IPS-20b (cell line): Measurements from ENCODE around the gene SLC39A9.
"Not testable (repeated sequence)": the region's sequence is repeated elsewhere in the genome, so short reads cannot be mapped to it uniquely, and the experiment has no call there.

Experiments used
- H3K27ac ChIP-seq: one replicate; pipeline ENCODE4 v1.5.1; 2013; ENCODE audit warnings: low read length
- H3K27me3 ChIP-seq: 2 replicates; pipeline ENCODE4 v1.6.1; 2013; ENCODE audit warnings: mild to moderate bottlenecking, low read length, inconsistent platforms; ENCODE audit not compliant: insufficient read depth
- H3K36me3 ChIP-seq: 2 replicates; pipeline ENCODE4 v1.6.1; 2013; ENCODE audit warnings: low read depth, mild to moderate bottlenecking, inconsistent platforms, low read length, moderate library complexity; ENCODE audit not compliant: insufficient read depth
- H3K4me1 ChIP-seq: 2 replicates; pipeline ENCODE4 v1.6.1; 2013; ENCODE audit warnings: mild to moderate bottlenecking, control low read depth, inconsistent platforms, low read length, moderate library complexity; ENCODE audit not compliant: insufficient read depth
- H3K4me3 ChIP-seq: 2 replicates; pipeline ENCODE4 v1.5.1; 2013; ENCODE audit warnings: mild to moderate bottlenecking, low read length, inconsistent platforms
- H3K9ac ChIP-seq: 2 replicates; pipeline ENCODE4 v1.6.1; 2013; ENCODE audit warnings: low read depth, mild to moderate bottlenecking, inconsistent platforms, low read length, moderate library complexity
- H3K9me3 ChIP-seq: 2 replicates; pipeline ENCODE4 v1.6.1; 2013; ENCODE audit warnings: mild to moderate bottlenecking, low read depth, low read length, inconsistent platforms; ENCODE audit not compliant: insufficient read depth

Gene SLC39A9

DNA sequence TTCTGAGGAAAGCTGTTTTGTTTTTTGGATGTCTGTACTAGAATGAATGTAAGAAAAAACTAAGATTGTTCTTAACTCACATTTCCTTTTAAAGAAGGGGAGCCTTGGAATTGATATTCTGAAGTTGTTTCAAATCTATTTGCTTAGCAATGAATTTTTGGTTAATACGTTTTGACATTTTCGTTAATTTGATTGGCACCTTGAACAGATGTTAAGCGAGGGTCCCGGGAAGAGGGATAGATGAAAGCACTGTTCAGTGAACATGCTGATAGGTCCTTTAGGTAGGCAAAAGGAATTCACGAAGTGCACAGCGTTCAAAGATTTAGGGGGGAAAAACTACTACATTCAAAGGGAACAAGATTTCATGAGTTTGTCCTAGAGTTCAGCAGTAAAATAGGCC lies 1.7 kb downstream of the SLC39A9 start:
- peak overlapping the region; percentile 95 for H3K4me3 ChIP-seq
- H3K9me3 ChIP-seq = no peaks in the 10 kb centered on the region
- no peaks in the 10 kb centered on the region for H3K27me3 ChIP-seq
- no peak overlapping the region for H3K27ac ChIP-seq
- peaks cover 15% of the 10 kb centered on the region for H3K36me3 ChIP-seq
- H3K4me1 ChIP-seq = 0 out of 2 replicates have a peak, but pooled peaks cover 3% of the 10 kb centered on the region
- H3K9ac ChIP-seq = peak overlapping the region; percentile 98; the same call in 1 of the 2 replicates

GRCh38 chr14:69401841-69402240 lies 3.3 kb downstream of the SLC39A9 start:
- H3K4me3 ChIP-seq = 0 out of 2 replicates have a peak overlapping the region, but pooled peaks have one; percentile 95

DNA sequence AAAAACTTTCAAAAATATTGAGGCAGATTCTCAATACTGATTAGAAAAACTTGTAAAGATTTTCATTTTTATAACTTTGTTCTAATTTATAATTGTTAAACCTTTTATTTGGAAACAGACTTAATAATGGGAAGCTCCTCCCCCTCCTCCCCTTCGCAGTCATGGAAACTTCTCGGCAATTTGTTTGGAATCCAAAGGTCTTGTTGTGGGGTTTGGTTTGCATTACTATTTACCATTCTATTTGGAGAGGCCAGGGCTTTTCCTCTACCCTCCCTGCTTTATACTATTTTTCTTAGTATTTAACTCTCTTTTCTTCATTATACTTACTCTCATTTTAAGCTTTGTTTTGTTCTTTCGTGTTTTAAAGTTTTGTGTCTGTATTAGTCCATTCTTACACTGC lies 6.0 kb downstream of the SLC39A9 start:
- Histone ChIP-seq H3K9ac (no peak overlapping the region), H3K36me3 (no peaks in the 10 kb centered on the region), H3K9me3 (no peaks in the 10 kb centered on the region), H3K4me1 (no peaks in the 10 kb centered on the region), H3K4me3 (no peak overlapping the region), H3K27me3 (no peaks in the 10 kb centered on the region), H3K27ac (no peak overlapping the region)

More at GRCh38 chr14:69401841-69402240, 3.3 kb downstream of the SLC39A9 start:
- no peaks in the 10 kb centered on the region for H3K9me3 ChIP-seq
- H3K36me3 ChIP-seq = no peaks in the 10 kb centered on the region
- 0 out of 2 replicates have a peak, but pooled peaks cover 3% of the 10 kb centered on the region for H3K4me1 ChIP-seq
- no peak overlapping the region for H3K9ac ChIP-seq
- no peak overlapping the region for H3K27ac ChIP-seq
- no peaks in the 10 kb centered on the region for H3K27me3 ChIP-seq

GRCh38 chr14:69404883-69405282 lies 6.4 kb downstream of the SLC39A9 start:
- no peaks in the 10 kb centered on the region for H3K4me1 ChIP-seq
- no peak overlapping the region for H3K9ac ChIP-seq
- H3K27me3 ChIP-seq = no peaks in the 10 kb centered on the region
- no peak overlapping the region for H3K4me3 ChIP-seq
- no peak overlapping the region for H3K27ac ChIP-seq
- no peaks in the 10 kb centered on the region for H3K36me3 ChIP-seq
- H3K9me3 ChIP-seq = no peaks in the 10 kb centered on the region

- Histone ChIP-seq H3K4me3 (no peak overlapping the region), H3K36me3 (no peaks in the 10 kb centered on the region), H3K27ac (no peak overlapping the region), H3K9me3 (no peaks in the 10 kb centered on the region), H3K4me1 (no peaks in the 10 kb centered on the region), H3K9ac (no peak overlapping the region), H3K27me3 (no peaks in the 10 kb centered on the region)
Measured at GRCh38 chr14:69405762-69406161, 7.3 kb downstream of the SLC39A9 start.

DNA sequence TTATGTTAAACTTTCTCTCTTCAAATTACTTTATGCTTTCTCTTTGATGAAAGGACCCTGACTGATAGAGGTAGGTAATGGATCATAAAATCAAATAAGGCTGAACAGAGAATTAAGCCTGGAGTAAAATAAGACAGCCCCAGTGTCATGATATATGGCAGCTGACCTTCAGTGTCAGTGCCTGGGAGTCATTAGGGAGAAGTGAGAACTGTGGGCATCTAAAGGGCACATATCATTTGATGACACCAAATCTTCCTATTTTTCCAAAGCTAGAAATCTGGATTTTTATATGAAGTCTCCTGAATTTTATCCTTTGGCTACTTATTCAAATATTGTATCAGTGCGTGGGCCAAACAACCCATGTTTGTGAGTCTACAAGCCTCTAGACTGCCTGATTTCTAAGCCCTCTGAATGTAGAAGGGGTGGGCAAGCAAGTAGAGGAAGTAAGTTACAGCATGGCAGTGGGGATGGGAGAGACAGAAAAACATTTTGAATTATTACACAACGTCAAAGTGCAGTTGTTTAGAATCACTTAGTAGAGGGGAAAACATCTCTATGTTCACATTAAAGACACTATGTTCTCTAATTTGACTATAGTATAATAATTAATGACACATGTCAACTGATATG lies 10.0 kb downstream of the SLC39A9 start:
- H3K9me3 ChIP-seq = no peaks in the 10 kb centered on the region
- no peak overlapping the region for H3K4me3 ChIP-seq
- H3K27ac ChIP-seq = no peak overlapping the region
- no peaks in the 10 kb centered on the region for H3K36me3 ChIP-seq
- no peaks in the 10 kb centered on the region for H3K4me1 ChIP-seq
- no peak overlapping the region for H3K9ac ChIP-seq
- H3K27me3 ChIP-seq = no peaks in the 10 kb centered on the region

DNA sequence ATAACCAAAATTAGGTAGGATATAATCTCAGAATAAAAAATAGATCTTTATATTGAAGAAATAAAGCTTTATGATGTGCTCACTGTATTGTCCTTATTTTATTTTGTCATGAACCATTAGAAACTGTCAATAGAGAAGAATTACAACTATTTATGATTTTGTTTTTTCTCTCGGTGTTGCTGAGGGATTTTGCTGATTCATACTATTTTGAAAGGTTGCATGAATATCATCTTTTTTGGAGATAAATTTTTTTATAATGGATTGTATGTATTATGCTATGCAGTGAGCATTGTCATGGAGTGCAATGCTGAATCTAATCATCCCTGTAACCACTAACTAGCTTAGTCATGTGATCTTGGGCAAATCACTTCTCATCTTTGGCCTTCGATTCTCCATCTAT lies 15.0 kb downstream of the SLC39A9 start:
- no peaks in the 10 kb centered on the region for H3K9me3 ChIP-seq

GRCh38 chr14:69416087-69416486 lies 17.6 kb downstream of the SLC39A9 start:
- not testable (repeated sequence) for H3K4me1 ChIP-seq, H3K9ac ChIP-seq, H3K27me3 ChIP-seq, H3K4me3 ChIP-seq, H3K9me3 ChIP-seq, H3K27ac ChIP-seq, H3K36me3 ChIP-seq

More for the DNA sequence above, 15.0 kb downstream of the SLC39A9 start:
- H3K27ac ChIP-seq = no peak overlapping the region
- H3K9ac ChIP-seq = no peak overlapping the region
- H3K4me1 ChIP-seq = no peaks in the 10 kb centered on the region
- no peaks in the 10 kb centered on the region for H3K36me3 ChIP-seq
- no peaks in the 10 kb centered on the region for H3K27me3 ChIP-seq
- no peak overlapping the region for H3K4me3 ChIP-seq

DNA sequence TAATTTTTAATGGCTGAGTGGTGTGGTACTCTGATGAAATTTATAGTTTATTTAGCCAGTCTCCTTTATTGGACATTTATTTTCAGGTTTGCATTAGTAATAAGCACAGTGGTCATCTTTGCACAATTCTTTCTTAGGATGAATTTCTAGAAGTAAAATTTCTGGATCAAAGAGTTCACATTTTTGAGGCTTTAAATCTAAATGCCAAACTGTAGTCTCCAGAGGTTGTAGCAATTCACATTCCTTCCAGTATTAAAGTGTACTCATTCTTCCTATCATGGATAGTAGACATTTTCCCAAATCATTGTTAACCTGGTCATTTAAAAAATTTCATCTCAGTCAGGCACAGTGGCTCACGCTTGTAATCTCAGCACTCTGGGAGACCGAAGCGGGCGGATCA lies 24.8 kb downstream of the SLC39A9 start:
- Histone ChIP-seq H3K4me1 (no peaks in the 10 kb centered on the region), H3K9ac (no peak overlapping the region), H3K27me3 (no peaks in the 10 kb centered on the region), H3K27ac (no peak overlapping the region), H3K36me3 (peaks cover 34% of the 10 kb centered on the region), H3K9me3 (peaks cover 9% of the 10 kb centered on the region; the same call in 1 of the 2 replicates), H3K4me3 (no peak overlapping the region)

DNA sequence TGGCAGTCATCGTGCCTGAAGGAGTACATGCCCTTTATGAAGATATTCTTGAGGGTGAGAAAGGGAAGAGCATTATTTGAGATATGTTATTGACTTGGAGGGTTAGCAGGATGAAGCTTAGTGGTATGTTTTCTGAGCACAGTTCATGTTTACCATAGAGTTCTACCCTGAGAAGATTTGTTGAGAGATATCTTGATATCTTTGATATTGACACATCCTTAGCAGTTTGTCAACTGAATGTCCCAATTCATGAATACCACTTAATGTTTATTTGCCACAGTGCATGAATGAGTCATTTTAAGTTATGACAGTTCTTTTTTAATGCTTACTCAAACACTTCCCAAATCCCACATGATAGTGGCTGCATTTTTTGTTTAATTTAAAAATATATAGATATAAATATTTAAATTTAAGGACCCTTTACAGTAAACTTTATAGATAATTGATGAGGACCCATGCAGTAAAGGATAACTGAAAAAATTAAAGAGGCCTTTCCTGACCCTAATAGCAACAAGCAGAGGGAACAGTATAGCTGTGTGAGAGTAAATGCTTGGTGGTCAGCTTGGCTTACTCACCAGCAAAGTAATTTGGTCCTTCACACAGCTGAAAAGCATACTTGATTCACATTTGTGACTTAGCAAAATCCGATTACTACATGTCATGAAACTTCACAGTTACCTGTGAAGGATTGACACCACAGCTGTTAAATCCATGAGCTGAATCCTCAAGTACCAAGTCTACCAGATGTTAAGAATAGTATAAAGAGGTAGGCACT lies 25.8 kb downstream of the SLC39A9 start:
- no peaks in the 10 kb centered on the region for H3K4me1 ChIP-seq
- H3K9ac ChIP-seq = no peak overlapping the region
- no peaks in the 10 kb centered on the region for H3K27me3 ChIP-seq
- no peak overlapping the region for H3K27ac ChIP-seq
- no peak overlapping the region for H3K4me3 ChIP-seq
- peaks cover 34% of the 10 kb centered on the region for H3K36me3 ChIP-seq
- H3K9me3 ChIP-seq = peaks cover 9% of the 10 kb centered on the region; the same call in 1 of the 2 replicates

DNA sequence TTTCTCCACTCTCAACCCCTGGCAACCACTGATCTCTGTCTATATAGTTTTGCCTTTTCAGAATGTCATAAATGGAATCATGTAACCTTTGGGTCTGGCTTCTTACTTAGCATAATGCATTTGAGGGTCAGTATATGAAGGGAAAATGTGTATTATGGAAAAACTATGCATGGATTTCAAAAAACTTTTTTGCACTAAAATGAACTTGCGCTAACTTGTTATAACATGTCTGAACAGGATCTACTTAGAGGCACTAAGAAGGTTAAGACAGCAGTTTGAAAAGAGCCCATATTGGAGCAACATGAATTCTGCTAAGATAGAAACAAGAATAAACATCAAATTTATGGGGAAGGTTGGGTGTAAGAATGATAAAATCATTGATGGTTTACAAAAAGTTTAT lies 29.1 kb downstream of the SLC39A9 start:
- no peaks in the 10 kb centered on the region for H3K27me3 ChIP-seq
- no peak overlapping the region for H3K4me3 ChIP-seq
- H3K27ac ChIP-seq = no peak overlapping the region
- no peak overlapping the region for H3K9ac ChIP-seq
- no peaks in the 10 kb centered on the region for H3K4me1 ChIP-seq
- no peaks in the 10 kb centered on the region for H3K9me3 ChIP-seq
- H3K36me3 ChIP-seq = peaks cover 34% of the 10 kb centered on the region
